Inflammatory macrophage treated with lipopolysaccharide for 1 hour (primary cell): ENCODE measurements around the gene XRCC2.

Source experiments
- DNase-seq, 2 donors: peaks; one replicate each; pipeline ENCODE4 v3.0.0-alpha.2; 2020 to 2022

XRCC2 gene

DNA sequence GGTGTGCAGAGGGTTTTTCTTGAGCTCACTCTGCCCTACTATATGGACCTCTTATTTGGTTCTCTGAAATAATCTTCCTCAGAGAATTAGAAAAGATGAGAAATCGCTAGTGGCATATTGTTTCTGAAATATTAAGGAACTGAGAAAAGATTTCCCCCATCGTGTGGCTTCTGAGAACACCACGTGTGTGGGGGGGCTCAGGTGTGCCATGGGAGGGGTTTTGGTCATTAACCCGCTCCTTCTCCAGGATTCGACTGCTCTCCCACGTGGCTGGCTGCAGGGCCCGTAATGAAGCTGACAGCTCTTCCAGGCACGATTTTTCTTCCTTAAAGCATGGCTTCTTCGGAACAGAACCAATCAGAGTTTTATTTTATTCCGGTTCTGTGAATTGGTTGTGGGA lies 67.7 kb downstream of the XRCC2 start:
- DNase-seq = no peak

DNA sequence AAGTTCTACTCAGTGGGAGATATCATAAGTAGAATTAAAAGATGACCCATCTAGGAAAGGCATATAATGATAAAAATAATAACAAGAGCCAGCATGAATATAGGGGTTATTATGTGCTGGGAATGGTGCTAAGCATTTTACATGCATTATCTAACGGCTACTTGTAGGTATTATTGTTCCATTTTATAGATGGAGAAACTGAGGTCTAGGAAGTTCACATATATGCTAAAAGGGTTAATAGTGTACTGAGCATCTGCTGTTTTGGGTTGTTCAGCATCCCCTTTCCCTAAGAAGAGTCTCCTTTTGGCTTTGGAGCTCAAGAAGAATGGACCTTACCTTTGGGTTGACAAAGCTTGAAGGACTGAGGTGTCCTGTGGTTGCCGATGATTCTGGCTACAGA lies 68.9 kb downstream of the XRCC2 start:
- no peak for DNase-seq

GRCh38 chr7:152602962-152603361 lies 73.0 kb downstream of the XRCC2 start:
- DNase-seq = peak; percentile 48 to 53

GRCh38 chr7:152601305-152601798 lies 74.6 kb downstream of the XRCC2 start:
- no peak for DNase-seq

DNA sequence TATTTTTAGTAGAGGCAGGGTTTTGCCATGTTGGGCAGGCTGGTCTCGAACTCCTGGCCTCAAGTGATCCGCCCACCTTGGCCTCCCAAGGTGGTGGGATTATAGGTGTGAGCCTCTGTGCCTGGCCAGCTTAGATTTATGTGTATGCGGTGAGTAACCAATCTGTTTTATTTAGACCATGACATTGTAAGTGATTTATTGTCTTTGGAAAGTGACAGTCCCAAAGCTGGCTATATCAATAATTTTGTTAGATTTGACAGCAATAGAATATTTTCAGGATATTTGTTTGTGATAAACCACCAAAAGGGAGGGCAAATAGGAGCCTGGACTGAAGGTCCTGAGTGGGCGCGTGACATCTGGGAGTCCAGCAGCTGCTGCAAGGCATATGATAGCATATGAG lies 75.7 kb downstream of the XRCC2 start:
- no peak for DNase-seq

GRCh38 chr7:152597507-152597906 lies 78.4 kb downstream of the XRCC2 start:
- no peak for DNase-seq

DNA sequence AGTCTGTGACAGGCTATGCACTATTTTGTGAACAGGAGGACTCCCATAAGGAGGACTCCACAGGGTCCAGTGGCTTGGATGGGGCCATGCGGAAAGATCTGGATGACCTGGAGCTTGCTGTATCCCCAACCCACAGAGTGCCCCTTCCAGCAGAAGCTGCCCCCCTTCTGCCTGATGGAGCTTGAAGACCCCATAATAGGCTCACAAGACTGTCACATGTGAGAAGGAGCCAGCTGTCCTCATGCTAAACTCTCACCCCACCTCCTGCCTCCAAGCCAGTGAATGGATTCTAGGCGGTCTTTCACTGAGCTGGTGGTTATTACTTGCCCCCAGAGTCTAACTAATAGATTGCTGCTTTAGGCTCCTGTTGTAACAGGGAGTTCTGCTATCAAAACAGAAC lies 79.1 kb downstream of the XRCC2 start:
- no peak for DNase-seq
